AG08396 (cell line): Measurements from ENCODE around the gene ATP2B2.

Experiments
- DNase-seq: peaks from one replicate; pipeline ENCODE4 v3.0.0; 2012; ENCODE audit warnings: low spot score, mixed read lengths

Gene ATP2B2

GRCh38 chr3:10358309-10358980 is 146.9 kb downstream of the ATP2B2 start:
- no peak for DNase-seq

- DNase-seq: peak; percentile 59
These were observed 147.6 kb downstream of the ATP2B2 start for GRCh38 chr3:10357592-10358308.

GRCh38 chr3:10357095-10357494 is 148.3 kb downstream of the ATP2B2 start:
- no peak for DNase-seq

- no peak for DNase-seq
These were observed 148.9 kb downstream of the ATP2B2 start for GRCh38 chr3:10356461-10356981.

DNA sequence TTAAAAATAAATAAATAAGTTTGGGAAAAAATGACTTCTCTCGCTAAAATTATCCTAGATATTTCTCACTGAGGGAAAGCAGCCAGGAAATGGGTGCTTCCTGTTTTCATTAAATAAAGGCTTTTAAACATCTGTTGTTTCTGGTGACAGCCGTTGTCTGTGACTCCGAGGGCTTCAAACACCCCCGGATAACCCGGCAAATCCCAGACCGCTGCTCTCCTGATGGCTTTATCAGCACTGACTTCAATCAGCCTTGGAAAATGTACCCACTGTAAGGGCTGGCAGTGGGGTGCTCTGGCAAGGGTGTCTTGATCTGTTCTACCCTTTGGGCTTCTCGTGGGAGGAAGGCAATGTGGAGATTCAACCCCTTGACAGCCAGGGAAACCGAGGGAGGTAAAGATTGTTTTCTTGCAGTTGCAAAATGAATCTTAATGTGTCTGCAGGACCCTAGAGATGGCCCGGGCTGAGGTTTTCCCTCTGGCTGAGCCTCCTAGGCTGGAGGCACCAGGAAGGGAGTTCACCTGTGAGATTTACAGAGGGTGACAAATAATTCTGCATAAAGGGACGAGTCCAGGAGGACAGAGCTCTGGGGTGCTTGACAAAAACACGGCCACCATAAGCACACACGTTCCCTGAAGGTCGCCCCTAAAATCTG is 150.9 kb downstream of the ATP2B2 start:
- DNase-seq: no peak

GRCh38 chr3:10353661-10354360 is 151.6 kb downstream of the ATP2B2 start:
- DNase-seq: no peak

DNA sequence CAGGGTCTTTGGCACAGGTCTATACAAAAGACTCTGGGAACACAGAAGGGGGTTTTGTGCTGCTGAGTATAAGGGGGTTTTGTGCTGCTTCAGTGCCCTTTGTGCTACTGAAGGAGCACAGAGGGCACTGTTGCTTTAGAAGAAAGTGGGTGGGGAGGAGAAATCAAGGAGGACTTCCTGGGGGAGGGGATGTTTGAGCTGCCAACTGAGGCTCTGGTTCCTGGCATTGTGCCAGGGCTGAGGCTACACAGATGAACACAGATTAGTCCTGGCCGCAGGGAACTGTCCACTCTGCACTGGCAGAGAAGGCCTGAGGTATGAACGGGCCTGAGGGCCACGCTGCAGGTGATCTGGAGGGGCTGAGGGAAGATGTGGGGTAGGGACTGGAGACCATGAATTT is 152.2 kb downstream of the ATP2B2 start:
- no peak for DNase-seq

DNA sequence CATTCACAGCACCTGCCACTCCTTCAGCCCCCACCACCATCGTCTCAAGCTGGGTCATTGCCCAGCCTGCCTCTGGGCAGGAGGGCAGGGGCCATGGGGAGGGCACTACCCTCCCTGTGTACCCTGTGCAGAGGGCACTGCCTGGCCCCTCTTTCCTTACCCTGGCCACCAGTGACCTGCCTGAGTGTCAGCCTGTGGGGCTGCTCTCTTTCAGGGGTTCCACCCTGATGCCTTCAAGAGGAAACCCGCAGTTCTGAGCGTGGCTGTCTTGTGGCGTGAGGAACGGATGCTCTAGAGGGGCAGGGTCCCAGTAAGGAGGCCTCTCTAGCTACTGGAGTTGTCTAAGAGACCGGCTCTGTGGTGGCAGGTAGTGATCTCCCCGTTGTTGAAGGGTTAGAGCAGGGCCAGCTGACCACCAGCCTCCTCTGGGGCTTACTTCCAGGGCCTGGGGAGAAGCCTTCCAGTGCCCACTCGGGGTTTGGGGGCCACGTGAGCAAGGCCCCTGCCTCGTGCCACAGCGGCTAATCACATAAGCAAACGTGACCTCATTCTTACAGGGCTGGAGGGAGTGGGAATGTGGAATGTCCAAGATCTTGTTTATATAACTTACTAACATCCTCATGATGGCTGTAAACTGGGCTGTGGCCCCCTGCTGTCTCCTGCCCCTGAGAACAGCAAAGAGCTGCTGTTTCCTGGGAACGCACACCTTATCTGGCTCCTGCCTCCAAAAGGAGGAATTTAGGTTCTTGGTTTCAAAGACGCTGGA is 153.1 kb downstream of the ATP2B2 start:
- DNase-seq: peak; percentile 83

- DNase-seq: peak; percentile 61
These were observed 154.2 kb downstream of the ATP2B2 start for GRCh38 chr3:10351013-10351735.

DNA sequence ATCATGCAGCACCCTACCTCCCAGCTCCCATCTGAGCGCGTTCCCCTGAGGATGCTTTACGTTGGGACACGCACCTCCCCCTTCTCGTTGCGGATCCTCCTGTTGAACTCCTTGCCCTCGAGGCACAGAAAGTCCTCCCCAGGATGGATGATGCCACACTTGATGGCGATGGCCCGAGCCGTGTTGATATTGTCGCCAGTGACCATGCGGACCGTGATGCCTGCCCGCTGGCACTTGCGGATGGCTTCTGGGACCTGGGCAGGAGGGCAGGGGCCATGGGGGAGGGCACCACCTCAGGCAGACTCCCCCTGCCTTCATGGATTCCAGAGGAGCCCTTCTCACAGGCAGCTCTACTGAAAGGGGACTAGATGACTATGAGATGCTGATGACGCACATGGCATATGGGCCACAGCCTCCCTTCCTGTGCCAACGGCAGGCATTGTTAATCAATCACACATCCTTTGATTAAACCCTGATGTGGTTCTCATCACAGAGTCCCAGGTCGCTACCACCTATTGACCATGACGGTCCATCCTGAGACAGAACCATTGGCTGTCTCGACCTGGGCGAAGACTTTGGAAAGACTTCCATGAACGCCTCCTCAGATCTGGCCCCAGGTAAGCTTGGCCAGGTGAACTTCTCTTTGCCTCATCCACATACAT is 154.9 kb downstream of the ATP2B2 start:
- no peak for DNase-seq

GRCh38 chr3:10349801-10350200 is 155.6 kb downstream of the ATP2B2 start:
- no peak for DNase-seq

- DNase-seq: no peak
These were observed 157.0 kb downstream of the ATP2B2 start for GRCh38 chr3:10348404-10348721.

GRCh38 chr3:10347648-10348403 is 157.6 kb downstream of the ATP2B2 start:
- no peak for DNase-seq

GRCh38 chr3:10345911-10346310 is 159.5 kb downstream of the ATP2B2 start:
- DNase-seq: no peak

DNA sequence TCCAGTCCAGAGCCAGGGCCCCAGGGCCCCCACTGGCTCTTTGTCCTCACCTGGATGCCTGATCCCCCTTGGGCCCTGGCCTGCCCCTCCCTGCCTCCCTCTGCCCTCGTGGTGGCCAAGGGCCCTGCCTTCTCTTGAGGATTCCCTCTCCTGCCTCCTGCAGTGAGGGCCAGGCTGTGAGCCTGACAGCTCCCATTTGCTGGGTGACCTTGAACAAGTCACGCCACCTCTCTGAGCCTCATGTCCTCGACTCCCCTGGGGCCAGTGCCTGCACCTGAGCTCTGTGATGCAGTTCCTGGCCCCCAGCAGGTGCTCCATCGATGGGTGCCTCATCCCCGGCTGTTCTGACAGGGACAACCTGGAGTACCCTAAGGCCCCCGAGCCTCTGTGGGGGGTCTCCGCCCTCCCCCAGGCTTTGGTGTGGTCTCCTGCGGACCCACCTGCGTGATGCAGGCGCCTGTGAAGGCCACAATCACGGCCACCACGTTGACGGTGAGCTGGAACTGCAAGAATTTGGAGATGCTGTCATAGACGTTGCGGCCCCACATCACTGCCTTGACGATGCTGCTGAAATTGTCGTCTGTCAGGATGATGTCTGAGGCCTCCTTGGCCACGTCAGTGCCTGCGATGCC is 160.3 kb downstream of the ATP2B2 start:
- DNase-seq: no peak

DNA sequence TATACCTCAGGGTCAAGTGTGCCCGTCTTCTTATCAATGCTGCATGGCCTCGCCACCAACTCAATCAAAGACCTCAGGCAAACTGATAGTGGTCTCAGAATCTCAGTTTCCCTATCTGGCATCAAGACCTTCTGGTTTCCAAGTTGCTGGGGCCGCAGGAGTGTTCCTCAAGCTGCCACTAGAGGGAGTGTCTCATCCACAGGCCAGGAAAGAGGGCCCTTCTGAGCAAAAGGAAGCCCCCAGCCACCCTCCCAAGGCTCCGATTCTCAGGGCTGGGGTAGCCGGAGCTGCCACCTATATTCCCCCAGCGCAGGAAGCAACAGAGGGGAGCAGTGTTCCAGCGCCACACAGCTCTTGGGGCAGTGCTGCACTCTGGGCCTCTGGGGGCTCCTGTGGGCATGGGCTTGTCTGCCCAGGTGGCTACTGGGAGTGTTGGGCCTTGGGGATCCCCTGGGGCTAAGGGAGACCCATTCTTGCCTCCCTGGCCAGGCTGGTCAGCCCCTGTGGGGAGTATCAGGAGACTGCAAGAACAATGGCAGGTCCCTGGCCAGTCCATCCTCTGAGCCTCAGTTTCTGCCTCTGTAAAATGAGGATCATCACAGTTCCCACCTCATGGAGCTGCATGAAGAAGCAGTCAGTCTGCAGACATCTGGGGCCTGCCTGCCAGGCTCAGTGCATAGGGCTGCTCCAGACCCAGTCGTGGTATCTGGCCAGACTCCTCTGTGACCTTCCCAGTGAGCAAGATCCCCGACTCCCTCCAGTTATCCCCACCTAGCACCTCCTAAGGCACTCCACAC is 161.0 kb downstream of the ATP2B2 start:
- peak; percentile 73 for DNase-seq

GRCh38 chr3:10343526-10343925 is 161.9 kb downstream of the ATP2B2 start:
- DNase-seq: no peak

GRCh38 chr3:10342781-10343180 is 162.6 kb downstream of the ATP2B2 start:
- no peak for DNase-seq
